ENCODE data around the gene FADS3. TPM values are rescaled to one million over a fixed set of nuclear protein-coding genes. Genes with fewer than 3 reads are reported as not detected.

FADS3 gene
- total and polyA plus RNA-seq, 2 of the 13 experiments (the other 11 are each of a cell fraction or from before 2014, with no cell fraction given), result 13.4 to 23.2 TPM

DNA sequence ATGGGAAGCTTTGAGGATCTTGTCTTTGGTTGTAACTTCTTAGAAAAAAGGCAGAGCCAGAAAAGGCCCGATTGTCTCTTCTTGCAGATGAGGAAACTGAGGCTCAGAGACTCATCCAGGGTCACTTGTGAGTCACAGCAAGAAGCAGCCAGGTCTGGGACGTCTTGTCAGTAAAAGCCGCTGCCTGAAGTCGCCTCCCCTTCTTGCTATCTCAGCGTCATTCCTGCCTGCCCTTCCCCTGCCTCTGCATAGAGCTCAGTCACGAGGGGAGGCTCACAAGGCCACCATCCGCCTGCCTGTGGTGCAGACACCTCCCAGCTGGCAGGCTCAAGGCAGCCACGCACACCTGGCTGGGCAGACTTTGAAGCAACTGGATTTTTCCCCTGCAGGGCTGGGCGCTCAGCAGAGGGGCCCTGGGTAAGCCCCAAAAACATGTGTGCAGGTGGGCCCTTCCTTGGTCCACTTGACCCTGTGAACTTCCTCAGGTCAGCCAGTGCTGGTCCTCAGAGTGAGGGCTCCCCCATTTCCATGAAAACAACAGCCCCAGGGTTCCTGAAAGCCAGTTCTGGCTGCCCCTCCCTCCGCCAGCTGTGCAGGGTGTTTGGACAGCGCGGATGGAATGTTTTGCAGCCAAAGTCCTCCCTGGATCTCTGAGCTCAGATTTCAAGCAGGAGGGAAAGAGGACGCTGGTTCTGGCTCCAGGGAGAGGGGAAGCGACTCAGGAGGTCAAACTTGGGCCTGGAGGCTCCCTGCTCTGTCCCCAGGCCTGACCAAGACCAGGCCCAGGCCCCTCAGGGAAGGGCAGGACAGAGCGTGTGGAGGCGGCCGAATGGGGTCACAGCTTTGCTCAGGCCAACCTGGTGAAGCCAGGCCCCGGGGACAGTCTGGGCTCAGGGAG lies 32.1 kb upstream of the FADS3 start (continued):
- TF ChIP-seq HOXA3 (CRISPR knock-in tag; IDR thresholded peaks at IDR 0.05) (peak; percentile 80), ZNF382 (CRISPR knock-in tag; IDR thresholded peaks at IDR 0.05; ENCODE audit: borderline replicate concordance) (no peak), ZNF550 (CRISPR knock-in tag; IDR thresholded peaks at IDR 0.05; ENCODE audit: borderline replicate concordance) (0 out of 2 replicates have a peak, but pooled peaks have one; percentile 38), MEIS2 (CRISPR knock-in tag; IDR thresholded peaks at IDR 0.05) (0 out of 2 replicates have a peak, but pooled peaks have one; percentile 50), ZSCAN22 (CRISPR knock-in tag; IDR thresholded peaks at IDR 0.05) (no peak), NFYC (CRISPR knock-in tag; IDR thresholded peaks at IDR 0.05) (no peak), SNRNP70 (IDR thresholded peaks at IDR 0.05; ENCODE audit: low read depth, low read length) (no peak), ZBTB7A (CRISPR knock-in tag; IDR thresholded peaks at IDR 0.05) (no peak), NR2F2 (IDR thresholded peaks at IDR 0.05; ENCODE audit: borderline replicate concordance, low read depth) (peak; percentile 65; the same call in 1 of the 2 replicates), ZNF446 (CRISPR knock-in tag; IDR thresholded peaks at IDR 0.05) (no peak), ZNF781 (CRISPR knock-in tag; IDR thresholded peaks at IDR 0.05; ENCODE audit: borderline replicate concordance, not compliant biosample characterization) (peak; percentile 63), ZBTB43 (CRISPR knock-in tag; conservative IDR thresholded peaks at IDR 0.05) (no peak), ZBTB39 (CRISPR knock-in tag; IDR thresholded peaks at IDR 0.05) (no peak), ZNF788 (CRISPR knock-in tag; IDR thresholded peaks at IDR 0.05; ENCODE audit: borderline replicate concordance) (peak; percentile 78; the same call in 1 of the 2 replicates), REXO4 (CRISPR knock-in tag; IDR thresholded peaks at IDR 0.05; ENCODE audit: borderline replicate concordance) (no peak), TGIF2 (CRISPR knock-in tag; IDR thresholded peaks at IDR 0.05) (no peak), NBN (conservative IDR thresholded peaks at IDR 0.05) (no peak), CCAR2 (optimal IDR thresholded peaks at IDR 0.05; ENCODE audit: low read depth, low read length) (no peak), ZBTB7B (CRISPR knock-in tag; IDR thresholded peaks at IDR 0.05) (peak; percentile 75), NR1H2 (CRISPR knock-in tag; IDR thresholded peaks at IDR 0.05; ENCODE audit: borderline replicate concordance, low read depth) (peak; percentile 19; the same call in 1 of the 2 replicates), DNMT3B (CRISPR knock-in tag; conservative IDR thresholded peaks at IDR 0.05) (no peak), SKI (IDR thresholded peaks at IDR 0.05; ENCODE audit: partially characterized antibody) (no peak)
- TF ChIP-seq, protein P1, sequence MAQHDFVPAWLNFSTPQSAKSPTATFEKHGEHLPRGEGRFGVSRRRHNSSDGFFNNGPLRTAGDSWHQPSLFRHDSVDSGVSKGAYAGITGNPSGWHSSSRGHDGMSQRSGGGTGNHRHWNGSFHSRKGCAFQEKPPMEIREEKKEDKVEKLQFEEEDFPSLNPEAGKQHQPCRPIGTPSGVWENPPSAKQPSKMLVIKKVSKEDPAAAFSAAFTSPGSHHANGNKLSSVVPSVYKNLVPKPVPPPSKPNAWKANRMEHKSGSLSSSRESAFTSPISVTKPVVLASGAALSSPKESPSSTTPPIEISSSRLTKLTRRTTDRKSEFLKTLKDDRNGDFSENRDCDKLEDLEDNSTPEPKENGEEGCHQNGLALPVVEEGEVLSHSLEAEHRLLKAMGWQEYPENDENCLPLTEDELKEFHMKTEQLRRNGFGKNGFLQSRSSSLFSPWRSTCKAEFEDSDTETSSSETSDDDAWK (CRISPR knock-in tag; IDR thresholded peaks at IDR 0.05), result no peak
- TF ChIP-seq, protein P2, sequence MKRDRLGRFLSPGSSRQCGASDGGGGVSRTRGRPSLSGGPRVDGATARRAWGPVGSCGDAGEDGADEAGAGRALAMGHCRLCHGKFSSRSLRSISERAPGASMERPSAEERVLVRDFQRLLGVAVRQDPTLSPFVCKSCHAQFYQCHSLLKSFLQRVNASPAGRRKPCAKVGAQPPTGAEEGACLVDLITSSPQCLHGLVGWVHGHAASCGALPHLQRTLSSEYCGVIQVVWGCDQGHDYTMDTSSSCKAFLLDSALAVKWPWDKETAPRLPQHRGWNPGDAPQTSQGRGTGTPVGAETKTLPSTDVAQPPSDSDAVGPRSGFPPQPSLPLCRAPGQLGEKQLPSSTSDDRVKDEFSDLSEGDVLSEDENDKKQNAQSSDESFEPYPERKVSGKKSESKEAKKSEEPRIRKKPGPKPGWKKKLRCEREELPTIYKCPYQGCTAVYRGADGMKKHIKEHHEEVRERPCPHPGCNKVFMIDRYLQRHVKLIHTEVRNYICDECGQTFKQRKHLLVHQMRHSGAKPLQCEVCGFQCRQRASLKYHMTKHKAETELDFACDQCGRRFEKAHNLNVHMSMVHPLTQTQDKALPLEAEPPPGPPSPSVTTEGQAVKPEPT (CRISPR knock-in tag; IDR thresholded peaks at IDR 0.05; ENCODE audit: low read depth), result no peak
